GM19023 (cell line): Measurements from ENCODE around the gene ZBTB16.

Source experiments
- ATAC-seq: cut with Tn5 transposase; IDR thresholded peaks from one replicate; pipeline ENCODE4 v1.9.1; 2021; ENCODE audit warnings: mild to moderate bottlenecking, moderate library complexity; ENCODE audit not compliant: unreplicated experiment

The ZBTB16 gene

GRCh38 chr11:114197799-114198500 is 138.4 kb downstream of the ZBTB16 start:
- no peak for ATAC-seq

GRCh38 chr11:114199051-114199450 is 139.5 kb downstream of the ZBTB16 start:
- ATAC-seq = no peak

- ATAC-seq = no peak
Observed at GRCh38 chr11:114200351-114201133, 141.0 kb downstream of the ZBTB16 start.

- ATAC-seq = no peak
Observed at GRCh38 chr11:114201219-114201618, 141.7 kb downstream of the ZBTB16 start.

GRCh38 chr11:114202011-114202609 is 142.6 kb downstream of the ZBTB16 start:
- ATAC-seq = no peak

- no peak for ATAC-seq
Observed at GRCh38 chr11:114207096-114207495, 147.6 kb downstream of the ZBTB16 start.

- no peak for ATAC-seq
Observed at GRCh38 chr11:114208377-114208776, 148.9 kb downstream of the ZBTB16 start.

GRCh38 chr11:114209343-114209742 is 149.8 kb downstream of the ZBTB16 start:
- ATAC-seq = no peak

- no peak for ATAC-seq
Observed at GRCh38 chr11:114209904-114210303, 150.4 kb downstream of the ZBTB16 start.

- ATAC-seq = no peak
Observed at GRCh38 chr11:114211444-114212121, 152.1 kb downstream of the ZBTB16 start.

GRCh38 chr11:114213622-114214021 is 154.1 kb downstream of the ZBTB16 start:
- no peak for ATAC-seq

GRCh38 chr11:114215428-114215827 is 155.9 kb downstream of the ZBTB16 start:
- ATAC-seq = no peak

GRCh38 chr11:114215871-114216795 is 156.6 kb downstream of the ZBTB16 start:
- ATAC-seq = no peak

GRCh38 chr11:114216796-114217180 is 157.3 kb downstream of the ZBTB16 start:
- ATAC-seq = no peak

- no peak for ATAC-seq
Observed at GRCh38 chr11:114218508-114218907, 159.0 kb downstream of the ZBTB16 start.

GRCh38 chr11:114219559-114220349 is 160.2 kb downstream of the ZBTB16 start:
- no peak for ATAC-seq

GRCh38 chr11:114221037-114221436 is 161.5 kb downstream of the ZBTB16 start:
- no peak for ATAC-seq

- no peak for ATAC-seq
Observed at GRCh38 chr11:114225661-114226060, 166.2 kb downstream of the ZBTB16 start.

GRCh38 chr11:114226356-114226755 is 166.8 kb downstream of the ZBTB16 start:
- no peak for ATAC-seq
